GM18909 (cell line): ENCODE measurements around the gene KIAA1614.
A peak's percentile ranks its signal among the peaks of the same experiment; 100 is the strongest.

Experiments used
- ATAC-seq: cut with Tn5 transposase; IDR thresholded peaks from one replicate; pipeline ENCODE4 v1.9.1; 2021; ENCODE audit warnings: mild to moderate bottlenecking; ENCODE audit not compliant: unreplicated experiment, poor library complexity

Gene KIAA1614

DNA sequence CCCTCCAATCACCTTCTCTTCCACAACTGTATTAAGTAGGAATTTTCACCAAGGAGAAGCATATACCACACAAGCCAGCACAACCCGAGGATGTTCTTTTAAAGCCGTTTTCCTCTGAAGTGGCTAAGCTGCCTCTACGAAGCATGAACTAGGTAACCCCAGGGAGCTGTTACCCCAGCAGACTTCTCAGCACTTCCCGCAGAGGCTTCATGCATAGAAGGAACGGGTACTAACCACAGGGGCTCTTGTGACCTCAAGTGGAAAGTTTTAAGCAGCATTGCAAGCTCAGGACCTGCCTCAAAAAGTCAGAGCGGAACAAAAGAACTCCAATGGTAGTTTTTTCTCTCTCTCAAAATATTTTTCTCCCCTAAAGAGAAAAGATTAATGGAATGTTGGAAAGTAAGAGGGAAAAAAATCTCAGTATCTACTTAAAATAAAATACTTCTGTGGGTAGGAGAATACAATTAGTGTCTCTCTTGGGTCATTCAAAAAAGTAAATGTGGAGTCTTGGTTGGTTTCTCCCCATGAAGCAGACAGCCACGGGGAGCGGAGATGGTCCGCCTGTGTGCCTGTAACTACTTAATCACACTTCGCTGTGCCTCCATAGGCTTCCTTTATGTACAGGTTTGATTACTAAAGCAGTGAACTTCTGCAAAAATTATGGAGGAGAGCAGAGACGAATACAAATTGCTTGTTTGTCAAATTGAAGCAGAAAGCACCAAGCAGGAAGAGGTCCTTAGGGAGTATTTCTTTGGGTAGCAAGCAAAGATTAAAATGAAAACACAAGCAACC is 69.1 kb downstream of the KIAA1614 start:
- ATAC-seq: peak; percentile 95

DNA sequence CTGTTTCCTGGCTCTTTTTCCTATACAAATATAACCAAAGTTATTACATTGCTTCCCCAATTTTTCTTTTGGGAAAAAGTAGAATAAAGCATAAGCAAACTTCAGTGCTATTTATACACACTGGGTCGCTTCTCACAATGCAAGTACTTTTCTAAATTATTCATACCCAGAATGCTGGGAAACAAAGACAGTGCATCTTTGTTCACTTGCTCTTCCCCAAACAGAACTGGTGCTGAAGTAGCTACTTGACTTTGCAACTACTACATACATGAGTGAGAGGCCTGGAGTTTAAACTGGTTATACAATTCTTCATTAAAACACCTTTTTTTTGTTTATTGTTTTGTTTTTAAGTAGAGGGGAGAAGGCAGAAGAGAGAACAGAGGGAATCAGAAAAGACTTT is 69.7 kb downstream of the KIAA1614 start:
- ATAC-seq: no peak

DNA sequence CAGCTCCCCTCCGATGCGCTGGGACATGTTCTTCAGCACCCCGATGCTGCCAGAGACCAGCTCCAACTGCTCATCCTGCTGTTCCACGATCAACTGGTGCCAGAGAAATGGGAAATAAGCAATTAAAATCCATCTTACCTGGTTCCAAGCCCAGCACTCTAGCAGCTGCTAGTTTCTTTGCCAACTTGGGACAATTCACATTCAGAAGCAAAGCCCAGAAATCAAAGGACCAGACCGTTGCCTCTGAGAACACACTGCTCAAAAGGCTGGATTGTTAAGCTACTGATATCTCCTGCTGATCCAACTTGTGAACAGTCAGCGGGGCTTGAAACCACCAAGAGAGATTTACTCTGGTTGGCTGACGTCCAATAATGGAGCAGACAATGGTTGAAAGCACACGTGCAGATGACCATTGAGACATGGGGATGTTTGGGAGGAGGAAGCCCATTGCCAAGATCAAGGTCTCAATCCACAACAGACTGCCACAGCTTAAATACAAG is 75.6 kb downstream of the KIAA1614 start:
- no peak for ATAC-seq

DNA sequence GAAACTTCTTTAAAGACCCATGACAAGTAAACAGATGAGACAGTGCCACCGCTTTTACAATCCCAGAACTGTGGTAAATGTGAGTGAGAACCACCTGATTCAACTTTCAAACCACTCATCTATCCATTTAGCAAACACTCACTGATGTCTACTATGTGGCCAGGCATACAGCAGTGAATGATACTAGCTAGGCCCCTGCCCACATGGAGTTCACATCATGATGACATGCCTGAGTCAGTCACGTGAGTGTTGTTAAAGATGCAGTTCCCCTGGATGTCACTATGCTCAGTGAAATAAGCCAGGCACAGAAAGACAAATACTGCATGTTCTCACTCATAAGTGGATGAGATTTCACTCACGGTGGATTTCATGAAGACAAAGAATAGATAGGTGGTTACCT is 81.6 kb downstream of the KIAA1614 start:
- no peak for ATAC-seq

DNA sequence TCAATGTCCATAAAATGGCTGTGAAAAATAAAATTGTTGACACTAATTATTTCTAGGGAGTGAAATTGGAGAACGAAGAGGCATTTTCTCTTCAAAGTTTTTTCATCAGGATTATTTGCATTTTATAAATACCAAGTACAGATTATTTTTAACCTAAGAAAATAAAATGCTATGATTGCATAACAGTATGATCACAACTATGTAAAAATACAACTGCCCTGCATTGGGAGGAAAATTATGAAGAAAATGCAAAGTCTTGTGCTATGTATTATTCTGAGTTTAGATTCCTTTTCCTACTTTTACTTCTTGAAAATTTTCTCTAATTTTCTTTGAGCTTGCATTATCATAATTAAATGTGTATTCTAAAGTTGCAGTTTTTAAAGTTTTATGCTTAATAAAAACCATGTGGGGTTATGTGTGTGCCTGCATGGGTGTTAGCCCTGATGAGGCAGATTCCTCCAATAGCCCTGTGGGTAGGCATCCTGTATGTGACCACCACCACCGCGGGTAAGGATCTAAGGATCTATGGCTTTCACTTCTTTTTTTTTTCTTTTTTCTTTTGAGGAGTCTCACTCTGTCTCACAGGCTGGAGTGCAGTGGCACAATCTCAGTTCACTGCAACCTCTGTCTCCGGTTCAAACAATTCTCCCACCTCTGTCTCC is 85.3 kb downstream of the KIAA1614 start:
- ATAC-seq: no peak
